Uterus (tissue), 2 donors: Measurements from ENCODE around the gene INHA.

Source experiments
- CTCF ChIP-seq, 4 experiments: fragments of 200-600 bp in 2 of 4; fragments of 450-650 bp in 2 of 4; sonication (generic) in 2 of 4; IDR thresholded peaks; one replicate each; pipeline ENCODE4 v1.5.1; 2016 to 2019; ENCODE audit warnings: antibody characterized with exemption in 4 of 4, mild to moderate bottlenecking in 2 of 4, moderate library complexity in 1 of 4
- POLR2A ChIP-seq, 2 donors: fragments of 450-650 bp; IDR thresholded peaks; one replicate each; pipeline ENCODE4 v1.6.1; 2016; ENCODE audit warnings: antibody characterized with exemption in 2 of 2, mild to moderate bottlenecking in 1 of 2, moderate library complexity in 1 of 2

DNA sequence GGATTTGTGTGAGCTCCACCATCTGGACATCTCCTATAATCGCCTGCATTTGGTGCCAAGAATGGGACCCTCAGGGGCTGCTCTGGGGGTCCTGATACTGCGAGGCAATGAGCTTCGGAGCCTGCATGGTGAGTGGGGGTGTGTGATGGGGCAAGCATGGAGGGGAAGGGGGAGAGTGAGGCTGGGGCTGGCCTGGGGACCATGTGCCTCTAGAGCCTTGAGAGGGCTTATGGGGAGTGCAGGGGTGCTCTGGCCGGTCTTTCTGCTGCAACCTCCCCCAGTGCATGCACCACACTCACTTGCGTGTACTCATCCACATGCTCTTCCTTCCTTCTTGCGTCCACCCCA, 33.5 kb downstream of the INHA start:
- TF ChIP-seq CTCF (IDR thresholded peaks at IDR 0.05) (no peak), POLR2A (IDR thresholded peaks at IDR 0.05) (no peak)
